ENCODE data around the gene ARMC2. TPM values are rescaled to one million over a fixed set of nuclear protein-coding genes. Genes with fewer than 3 reads are reported as not detected.

The ARMC2 gene
- total and polyA plus RNA-seq, 5 donors from 2014 or later: 3.5 to 12.5 (median 7.3) TPM

DNA sequence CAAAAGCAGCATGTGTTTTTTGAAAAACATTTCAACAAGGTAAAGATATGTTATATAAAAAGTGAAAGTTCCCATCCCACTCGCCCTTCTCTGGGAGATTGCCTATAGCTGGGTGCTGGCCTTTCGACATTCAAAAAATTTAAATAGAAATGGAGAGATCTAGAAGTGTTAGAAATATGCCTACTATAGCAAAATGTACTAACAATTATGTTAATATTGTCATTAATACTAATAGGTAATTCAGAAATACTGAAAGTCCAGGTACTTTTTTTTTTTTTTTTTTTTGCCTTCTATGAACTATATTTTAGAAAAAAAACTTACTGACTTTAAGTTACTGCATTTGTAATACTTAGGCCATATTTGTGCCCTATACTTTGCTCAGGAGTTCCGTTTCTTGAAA is 159.3 kb downstream of the ARMC2 start:
- H3K9me3 ChIP-seq (ENCODE audit: control insufficient read depth in 2 of 2, low read length in 2 of 2): no peaks in the 10 kb centered on the region
- H3K9me3 Mint-ChIP-seq: no peaks in the 10 kb centered on the region
- ATAC-seq (ENCODE audit: low read depth in 2 of 2) (no peak), DNase-seq (no peak)
- peaks cover 37% of the 10 kb centered on the region for H3K4me1 ChIP-seq (ENCODE audit: control insufficient read depth, insufficient read depth, low read length, poor library complexity, severe bottlenecking)
- H3K36me3 ChIP-seq (ENCODE audit: control insufficient read depth, insufficient read depth, low read length): no peaks in the 10 kb centered on the region
- H3K4me3 ChIP-seq (ENCODE audit: low read depth, low read length): peak overlapping the region; percentile 98
- peak overlapping the region; percentile 96 to 99 (median 98) for H3K4me3 Mint-ChIP-seq
- peaks cover 3% of the 10 kb centered on the region for H3K36me3 Mint-ChIP-seq
- H3K27ac Mint-ChIP-seq: peak overlapping the region in 2 of 3 donors; percentile 44 to 97
- H3K27me3 Mint-ChIP-seq: peaks cover 13% of the 10 kb centered on the region
- peak overlapping the region; percentile 93 for H3K27ac ChIP-seq (ENCODE audit: insufficient read depth, low read length, poor library complexity, severe bottlenecking)
- no peaks in the 10 kb centered on the region for H3K27me3 ChIP-seq (ENCODE audit: control insufficient read depth, insufficient read depth, low read length)
- H3K4me1 Mint-ChIP-seq: peaks cover 19 to 70% (median 53%) of the 10 kb centered on the region in 4 donors

DNA sequence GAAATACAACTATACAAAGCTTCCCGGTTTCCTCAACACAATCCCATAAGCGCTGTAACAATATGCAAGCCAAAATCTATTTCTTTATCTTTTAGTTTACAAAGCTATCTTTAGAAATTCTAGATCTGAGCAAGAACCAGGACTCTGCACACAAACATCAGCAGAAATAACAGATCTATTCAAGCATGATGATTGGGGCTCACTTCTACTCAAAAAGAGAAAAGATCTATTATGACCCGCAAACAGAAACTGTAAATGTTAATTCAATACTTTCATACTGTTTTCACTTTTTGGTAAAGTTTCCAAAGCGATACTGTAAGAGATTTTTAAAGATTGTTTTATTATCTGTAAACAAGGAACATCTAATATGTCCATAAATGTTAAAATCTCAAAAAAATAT is 159.8 kb downstream of the ARMC2 start:
- Mint-ChIP-seq H3K36me3 (peaks cover 4% of the 10 kb centered on the region), H3K4me1 (peaks cover 19 to 70% (median 55%) of the 10 kb centered on the region in 4 donors), H3K27me3 (peaks cover 14% of the 10 kb centered on the region), H3K27ac (peak overlapping the region; percentile 97), H3K9me3 (no peaks in the 10 kb centered on the region), H3K4me3 (peak overlapping the region; percentile 96 to 99 (median 98))
- Histone ChIP-seq H3K27ac (ENCODE audit: insufficient read depth, low read length, poor library complexity, severe bottlenecking) (peak overlapping the region; percentile 93), H3K9me3 (ENCODE audit: control insufficient read depth in 2 of 2, low read length in 2 of 2) (no peaks in the 10 kb centered on the region), H3K36me3 (ENCODE audit: control insufficient read depth, insufficient read depth, low read length) (no peaks in the 10 kb centered on the region), H3K4me1 (ENCODE audit: control insufficient read depth, insufficient read depth, low read length, poor library complexity, severe bottlenecking) (peaks cover 37% of the 10 kb centered on the region), H3K27me3 (ENCODE audit: control insufficient read depth, insufficient read depth, low read length) (no peaks in the 10 kb centered on the region), H3K4me3 (ENCODE audit: low read depth, low read length) (peak overlapping the region; percentile 98)
- DNase-seq (peak in 1 of 3 donors; percentile 25), ATAC-seq (ENCODE audit: low read depth in 2 of 2) (no peak)

DNA sequence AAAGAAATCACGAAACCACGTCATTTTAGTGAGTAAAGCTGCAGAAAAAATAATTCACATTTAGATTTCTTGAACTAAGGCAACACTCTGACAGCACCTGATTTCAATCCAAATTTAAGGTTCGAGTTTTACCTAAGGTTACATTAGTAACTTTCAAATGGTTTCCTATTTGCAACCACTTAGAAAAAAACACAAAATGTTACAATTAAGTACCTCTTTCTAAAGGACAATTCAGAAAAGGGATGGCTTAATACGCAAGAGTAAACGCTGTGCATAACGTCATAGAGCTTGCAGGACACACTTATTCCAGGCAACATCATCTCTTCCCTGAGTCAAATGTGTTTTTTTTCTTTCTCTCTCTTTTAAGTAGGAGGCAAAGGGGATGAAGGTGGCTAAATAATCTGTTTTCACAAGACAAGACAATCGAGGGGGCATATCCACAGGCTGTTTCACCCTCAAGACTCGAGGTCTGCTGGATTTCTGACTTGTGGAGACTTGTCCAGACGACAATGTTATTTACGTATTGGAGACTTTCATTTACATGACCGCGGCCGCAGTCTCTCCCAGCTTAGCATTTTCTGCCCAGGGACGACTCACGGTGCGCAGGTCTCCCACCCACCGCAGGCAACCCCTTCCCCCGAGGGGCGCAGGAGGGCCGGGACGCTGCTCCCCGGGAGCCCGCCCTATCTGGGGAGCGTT is 160.5 kb downstream of the ARMC2 start:
- Histone ChIP-seq H3K9me3 (ENCODE audit: control insufficient read depth in 2 of 2, low read length in 2 of 2) (no peaks in the 10 kb centered on the region), H3K27ac (ENCODE audit: insufficient read depth, low read length, poor library complexity, severe bottlenecking) (peak overlapping the region; percentile 93), H3K27me3 (ENCODE audit: control insufficient read depth, insufficient read depth, low read length) (no peaks in the 10 kb centered on the region), H3K4me1 (ENCODE audit: control insufficient read depth, insufficient read depth, low read length, poor library complexity, severe bottlenecking) (peaks cover 37% of the 10 kb centered on the region), H3K4me3 (ENCODE audit: low read depth, low read length) (peak overlapping the region; percentile 98), H3K36me3 (ENCODE audit: control insufficient read depth, insufficient read depth, low read length) (no peaks in the 10 kb centered on the region)
- Mint-ChIP-seq H3K36me3 (peaks cover 4% of the 10 kb centered on the region), H3K27ac (peak overlapping the region; percentile 97), H3K27me3 (peaks cover 14% of the 10 kb centered on the region), H3K4me1 (peaks cover 21 to 71% (median 57%) of the 10 kb centered on the region in 4 donors), H3K4me3 (peak overlapping the region; percentile 96 to 99 (median 98)), H3K9me3 (no peaks in the 10 kb centered on the region)
- ATAC-seq (ENCODE audit: low read depth in 2 of 2) (peak in 1 of 2 donors; percentile 2), DNase-seq (peak in 2 of 3 donors; percentile 44 to 50)

DNA sequence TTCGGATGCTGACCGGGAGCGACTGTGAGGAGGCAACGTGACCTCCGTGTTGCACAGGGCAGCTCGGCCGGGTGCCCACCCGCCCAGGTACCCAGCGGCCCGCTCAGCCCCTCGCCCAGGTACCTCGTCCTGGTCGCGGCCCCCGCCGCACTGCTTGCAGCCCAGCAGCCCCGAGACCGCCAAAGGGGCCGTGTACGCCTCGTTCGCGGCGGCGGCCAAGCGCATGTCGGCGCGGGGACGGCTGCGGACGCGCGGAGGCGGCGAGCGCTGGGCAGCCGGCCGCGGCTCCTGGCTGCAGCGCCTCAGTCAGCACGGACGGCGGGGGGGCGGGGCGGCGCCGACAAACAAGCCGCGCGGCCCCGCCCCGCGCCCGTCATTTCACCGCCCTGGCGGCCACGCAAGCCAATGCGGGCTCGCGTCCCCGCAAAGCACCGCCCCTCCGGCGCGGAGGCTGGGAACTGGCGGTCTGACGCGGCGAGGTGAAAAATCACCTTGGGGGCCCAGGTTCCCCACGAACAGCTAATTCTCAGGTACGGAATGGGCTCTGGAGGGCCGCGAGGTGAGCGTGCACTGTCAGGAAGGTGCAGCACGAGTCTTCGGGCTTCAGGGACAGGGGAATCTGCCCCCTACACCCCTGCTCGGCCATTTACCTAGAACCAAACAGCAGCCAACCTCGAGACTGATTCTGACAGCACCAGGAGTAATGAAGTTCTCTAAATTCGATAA is 161.2 kb downstream of the ARMC2 start:
- Mint-ChIP-seq H3K4me1 (peaks cover 25 to 72% (median 57%) of the 10 kb centered on the region in 4 donors), H3K36me3 (peaks cover 4% of the 10 kb centered on the region), H3K27me3 (peaks cover 14% of the 10 kb centered on the region), H3K27ac (peak overlapping the region; percentile 90 to 99 (median 98)), H3K9me3 (no peaks in the 10 kb centered on the region), H3K4me3 (peak overlapping the region; percentile 96 to 99 (median 98))
- H3K27ac ChIP-seq (ENCODE audit: insufficient read depth, low read length, poor library complexity, severe bottlenecking): peak overlapping the region; percentile 93
- peaks cover 37% of the 10 kb centered on the region for H3K4me1 ChIP-seq (ENCODE audit: control insufficient read depth, insufficient read depth, low read length, poor library complexity, severe bottlenecking)
- H3K9me3 ChIP-seq (ENCODE audit: control insufficient read depth in 2 of 2, low read length in 2 of 2): no peaks in the 10 kb centered on the region
- no peaks in the 10 kb centered on the region for H3K36me3 ChIP-seq (ENCODE audit: control insufficient read depth, insufficient read depth, low read length)
- peak; percentile 96 to 98 for ATAC-seq (ENCODE audit: low read depth in 2 of 2)
- no peaks in the 10 kb centered on the region for H3K27me3 ChIP-seq (ENCODE audit: control insufficient read depth, insufficient read depth, low read length)
- peak; percentile 88 to 93 (median 91) for DNase-seq
- peak overlapping the region; percentile 98 for H3K4me3 ChIP-seq (ENCODE audit: low read depth, low read length)

DNA sequence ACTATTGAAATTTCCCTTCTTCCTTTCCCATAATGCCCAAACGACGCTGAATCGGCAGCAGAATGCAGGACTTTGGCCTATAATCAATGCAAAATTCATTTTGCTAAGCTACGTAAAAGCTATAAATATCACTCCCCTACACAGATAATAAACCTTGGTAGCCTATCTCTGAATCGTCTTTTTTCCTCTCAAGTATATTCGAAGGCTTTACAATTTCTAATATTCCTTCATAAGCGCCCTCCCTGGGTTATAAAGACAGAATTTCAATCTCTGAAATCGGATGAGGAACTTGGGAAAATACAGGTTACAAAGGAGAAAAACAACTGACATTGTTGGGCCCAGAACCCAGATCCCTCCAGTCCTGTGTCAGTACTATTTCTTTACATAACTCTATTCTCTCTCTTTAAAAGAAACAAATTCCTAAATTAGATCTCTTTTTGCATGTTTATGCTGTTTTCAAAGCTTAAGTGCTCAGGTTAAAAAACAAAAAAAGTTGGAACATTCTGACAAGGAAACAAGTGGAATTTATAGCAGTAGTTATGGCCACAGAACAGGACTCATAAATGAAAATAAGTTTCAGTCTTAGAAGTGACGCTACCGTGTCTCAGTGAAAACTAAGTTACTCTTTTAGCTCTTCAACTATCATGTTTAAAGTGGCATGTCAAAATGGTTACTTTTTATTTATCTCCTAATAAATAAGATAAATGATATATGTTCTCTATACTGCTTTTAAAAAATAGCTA is 161.9 kb downstream of the ARMC2 start:
- peaks cover 37% of the 10 kb centered on the region for H3K4me1 ChIP-seq (ENCODE audit: control insufficient read depth, insufficient read depth, low read length, poor library complexity, severe bottlenecking)
- H3K36me3 Mint-ChIP-seq: peaks cover 4% of the 10 kb centered on the region
- peaks cover 14% of the 10 kb centered on the region for H3K27me3 Mint-ChIP-seq
- DNase-seq (no peak), ATAC-seq (ENCODE audit: low read depth in 2 of 2) (no peak)
- no peaks in the 10 kb centered on the region for H3K9me3 Mint-ChIP-seq
- peak overlapping the region; percentile 93 for H3K27ac ChIP-seq (ENCODE audit: insufficient read depth, low read length, poor library complexity, severe bottlenecking)
- H3K4me3 ChIP-seq (ENCODE audit: low read depth, low read length): peak overlapping the region; percentile 97
- no peaks in the 10 kb centered on the region for H3K36me3 ChIP-seq (ENCODE audit: control insufficient read depth, insufficient read depth, low read length)
- H3K27ac Mint-ChIP-seq: peak overlapping the region; percentile 90 to 99 (median 98)
- no peaks in the 10 kb centered on the region for H3K27me3 ChIP-seq (ENCODE audit: control insufficient read depth, insufficient read depth, low read length)
- peaks cover 22 to 70% (median 56%) of the 10 kb centered on the region in 4 donors for H3K4me1 Mint-ChIP-seq
- no peaks in the 10 kb centered on the region for H3K9me3 ChIP-seq (ENCODE audit: control insufficient read depth in 2 of 2, low read length in 2 of 2)
- peak overlapping the region; percentile 96 to 97 (median 97) for H3K4me3 Mint-ChIP-seq

DNA sequence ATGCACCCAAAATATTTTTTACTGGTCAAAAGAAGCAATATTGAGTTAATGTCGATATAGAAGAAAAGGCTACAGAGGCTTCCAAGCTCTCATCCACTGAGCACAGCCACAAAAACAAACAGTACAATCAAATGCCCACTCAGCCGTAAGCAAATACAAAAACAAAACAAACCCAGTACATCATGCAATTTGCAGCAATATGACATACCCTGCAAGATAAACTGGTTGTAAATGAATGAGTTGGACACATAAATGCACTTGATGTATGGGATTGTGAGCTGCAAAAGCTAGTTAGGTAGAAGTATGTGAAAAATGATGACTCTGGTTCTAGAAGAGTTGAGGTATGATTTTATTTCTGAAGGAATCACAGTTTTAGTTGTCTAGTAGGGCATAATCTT is 162.5 kb downstream of the ARMC2 start:
- H3K27ac ChIP-seq (ENCODE audit: insufficient read depth, low read length, poor library complexity, severe bottlenecking): peak overlapping the region; percentile 93
- H3K4me3 Mint-ChIP-seq: peak overlapping the region; percentile 0 to 97 (median 78)
- H3K27ac Mint-ChIP-seq: peak overlapping the region; percentile 38 to 99 (median 98)
- no peaks in the 10 kb centered on the region for H3K36me3 ChIP-seq (ENCODE audit: control insufficient read depth, insufficient read depth, low read length)
- H3K27me3 Mint-ChIP-seq: peaks cover 14% of the 10 kb centered on the region
- DNase-seq (no peak), ATAC-seq (ENCODE audit: low read depth in 2 of 2) (no peak)
- peaks cover 23 to 73% (median 60%) of the 10 kb centered on the region in 4 donors for H3K4me1 Mint-ChIP-seq
- H3K4me1 ChIP-seq (ENCODE audit: control insufficient read depth, insufficient read depth, low read length, poor library complexity, severe bottlenecking): peaks cover 37% of the 10 kb centered on the region
- H3K36me3 Mint-ChIP-seq: peaks cover 4% of the 10 kb centered on the region
- no peaks in the 10 kb centered on the region for H3K9me3 ChIP-seq (ENCODE audit: control insufficient read depth in 2 of 2, low read length in 2 of 2)
- peak overlapping the region; percentile 97 for H3K4me3 ChIP-seq (ENCODE audit: low read depth, low read length)
- H3K27me3 ChIP-seq (ENCODE audit: control insufficient read depth, insufficient read depth, low read length): no peaks in the 10 kb centered on the region
- no peaks in the 10 kb centered on the region for H3K9me3 Mint-ChIP-seq

DNA sequence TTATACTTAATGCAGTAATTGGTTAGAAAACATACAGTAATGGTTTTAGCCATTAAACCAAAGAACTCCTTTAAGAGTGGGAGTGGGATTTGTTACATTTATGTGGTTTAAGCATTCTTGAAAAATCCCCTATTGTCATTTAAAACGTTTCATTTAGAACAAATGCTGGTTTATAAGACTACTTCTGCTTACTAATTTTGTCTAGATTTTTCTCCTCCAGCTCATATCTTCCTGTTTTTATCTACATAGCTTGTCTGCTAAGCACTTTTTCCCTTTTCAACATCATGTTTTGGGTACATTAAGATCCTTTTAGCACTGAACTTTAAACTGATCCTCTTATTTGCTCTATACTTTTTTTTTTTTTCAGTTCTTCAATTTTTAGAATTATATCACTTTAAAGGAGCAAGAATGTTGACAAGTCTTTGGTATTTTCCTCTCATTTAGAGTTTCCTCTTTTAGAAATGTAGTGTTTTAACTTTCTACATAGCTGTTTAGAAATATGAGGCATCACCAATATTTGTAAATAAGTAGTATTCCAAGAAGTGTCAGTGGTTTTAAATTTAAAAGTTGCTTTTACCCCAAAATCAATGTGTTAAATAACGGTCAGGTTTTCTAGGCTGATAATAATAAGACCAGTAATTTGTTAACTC is 165.6 kb downstream of the ARMC2 start:
- no peaks in the 10 kb centered on the region for H3K27me3 ChIP-seq (ENCODE audit: control insufficient read depth, insufficient read depth, low read length)
- H3K36me3 ChIP-seq (ENCODE audit: control insufficient read depth, insufficient read depth, low read length): no peaks in the 10 kb centered on the region
- peaks cover 4% of the 10 kb centered on the region for H3K27me3 Mint-ChIP-seq
- H3K4me3 Mint-ChIP-seq: peak overlapping the region; percentile 38 to 73 (median 66)
- H3K36me3 Mint-ChIP-seq: peaks cover 4% of the 10 kb centered on the region
- H3K4me3 ChIP-seq (ENCODE audit: low read depth, low read length): peak overlapping the region; percentile 44
- peak overlapping the region; percentile 62 for H3K27ac ChIP-seq (ENCODE audit: insufficient read depth, low read length, poor library complexity, severe bottlenecking)
- H3K4me1 Mint-ChIP-seq: peaks cover 12 to 58% (median 38%) of the 10 kb centered on the region in 4 donors
- ATAC-seq (ENCODE audit: low read depth in 2 of 2) (no peak), DNase-seq (no peak)
- no peaks in the 10 kb centered on the region for H3K9me3 Mint-ChIP-seq
- peak overlapping the region; percentile 78 to 91 (median 78) for H3K27ac Mint-ChIP-seq
- H3K4me1 ChIP-seq (ENCODE audit: control insufficient read depth, insufficient read depth, low read length, poor library complexity, severe bottlenecking): peaks cover 22% of the 10 kb centered on the region
- no peaks in the 10 kb centered on the region for H3K9me3 ChIP-seq (ENCODE audit: control insufficient read depth in 2 of 2, low read length in 2 of 2)
